PC-3 (cell line): ENCODE results near the gene TAF11.

Experiments used
- EZH2phosphoT487 ChIP-seq: fragments of 300-600 bp; sonication (generic); IDR thresholded peaks from 2 replicates; pipeline ENCODE4 v1.6.1; 2018; ENCODE audit warnings: mild to moderate bottlenecking, antibody characterized with exemption, low read length, borderline replicate concordance
- TF ChIP-seq, protein P1 (sequence below): fragments of 300-600 bp; sonication (generic); conservative IDR thresholded peaks from 2 replicates; pipeline ENCODE4 v1.5.1; 2017; ENCODE audit warnings: antibody characterized with exemption, low read depth, mild to moderate bottlenecking, low read length

DNA sequence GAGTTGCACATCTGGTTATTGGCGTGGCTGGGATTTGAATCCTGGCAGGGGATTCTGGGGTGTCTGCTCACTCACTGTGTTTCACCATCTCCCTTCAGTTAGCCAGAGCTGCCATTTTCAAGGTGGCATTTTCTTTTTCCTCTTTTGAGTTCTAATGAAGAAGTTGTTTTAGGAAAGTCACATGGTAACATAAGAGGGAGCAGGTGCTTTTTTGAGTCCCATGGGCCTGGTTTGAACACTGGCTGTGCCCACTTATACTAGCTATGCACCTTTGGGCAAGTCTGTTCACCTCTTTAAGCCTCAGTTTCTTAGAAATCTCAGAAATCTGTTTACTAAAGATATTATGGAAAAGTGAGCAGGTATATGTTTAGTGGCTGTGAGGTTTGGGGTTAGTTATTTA, 40.9 kb upstream of the TAF11 start:
- TF ChIP-seq, protein P1, sequence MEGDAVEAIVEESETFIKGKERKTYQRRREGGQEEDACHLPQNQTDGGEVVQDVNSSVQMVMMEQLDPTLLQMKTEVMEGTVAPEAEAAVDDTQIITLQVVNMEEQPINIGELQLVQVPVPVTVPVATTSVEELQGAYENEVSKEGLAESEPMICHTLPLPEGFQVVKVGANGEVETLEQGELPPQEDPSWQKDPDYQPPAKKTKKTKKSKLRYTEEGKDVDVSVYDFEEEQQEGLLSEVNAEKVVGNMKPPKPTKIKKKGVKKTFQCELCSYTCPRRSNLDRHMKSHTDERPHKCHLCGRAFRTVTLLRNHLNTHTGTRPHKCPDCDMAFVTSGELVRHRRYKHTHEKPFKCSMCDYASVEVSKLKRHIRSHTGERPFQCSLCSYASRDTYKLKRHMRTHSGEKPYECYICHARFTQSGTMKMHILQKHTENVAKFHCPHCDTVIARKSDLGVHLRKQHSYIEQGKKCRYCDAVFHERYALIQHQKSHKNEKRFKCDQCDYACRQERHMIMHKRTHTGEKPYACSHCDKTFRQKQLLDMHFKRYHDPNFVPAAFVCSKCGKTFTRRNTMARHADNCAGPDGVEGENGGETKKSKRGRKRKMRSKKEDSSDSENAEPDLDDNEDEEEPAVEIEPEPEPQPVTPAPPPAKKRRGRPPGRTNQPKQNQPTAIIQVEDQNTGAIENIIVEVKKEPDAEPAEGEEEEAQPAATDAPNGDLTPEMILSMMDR: no peak
- no peak for TF ChIP-seq EZH2phosphoT487
